ENCODE measurements around the gene KCNC3. TPM values are rescaled to one million over a fixed set of nuclear protein-coding genes. Genes with fewer than 3 reads are reported as not detected.

Gene KCNC3
- total and polyA plus RNA-seq, 2 experiments from 2014 or later = 1.3 to 3.4 TPM

GRCh38 chr19:50269653-50270052, 59.5 kb downstream of the KCNC3 start:
- H2AFZ ChIP-seq = no peak overlapping the region
- Mint-ChIP-seq H3K9me3 (peaks cover 95% of the 10 kb centered on the region), H3K27ac (no peak overlapping the region), H3K4me3 (no peak overlapping the region), H3K27me3 (ENCODE audit: insufficient read depth, low read depth, poor library complexity) (peaks cover 2% of the 10 kb centered on the region), H3K36me3 (ENCODE audit: low read depth) (peaks cover 42% of the 10 kb centered on the region), H3K4me1 (no peaks in the 10 kb centered on the region)
- no peaks in the 10 kb centered on the region for H3F3A ChIP-seq (replicated peaks; ENCODE audit: low read depth)
- H3K4me1 ChIP-seq (ENCODE audit: insufficient read depth) = no peaks in the 10 kb centered on the region; the same call in 1 of the 2 replicates
- ATAC-seq = no peak
- H3K4me3 ChIP-seq = no peak overlapping the region
- no peaks in the 10 kb centered on the region for H3K9me2 ChIP-seq (ENCODE audit: insufficient read depth)
- no peak overlapping the region for H3K4me2 ChIP-seq
- H3K27ac ChIP-seq (ENCODE audit: low read depth) = no peak overlapping the region
- H3K79me2 ChIP-seq (replicated peaks; ENCODE audit: insufficient read depth) = no peaks in the 10 kb centered on the region
- no peak for DNase-seq (ENCODE audit: low spot score)
- H3K27me3 ChIP-seq (ENCODE audit: insufficient read depth) = no peaks in the 10 kb centered on the region
- H4K20me1 ChIP-seq (replicated peaks; ENCODE audit: insufficient read depth) = no peaks in the 10 kb centered on the region
- TF ChIP-seq JUNB (IDR thresholded peaks at IDR 0.05; ENCODE audit: unreplicated experiment) = no peak
- TF ChIP-seq ZNF331 (CRISPR knock-in tag; IDR thresholded peaks at IDR 0.05; ENCODE audit: low read depth) = no peak
- no peak for TF ChIP-seq ZNF462 (CRISPR knock-in tag; IDR thresholded peaks at IDR 0.05)
- TF ChIP-seq STAT1 (IDR thresholded peaks at IDR 0.05; ENCODE audit: unreplicated experiment) = no peak
- TF ChIP-seq EZH2 (IDR thresholded peaks at IDR 0.05; ENCODE audit: low read depth, unreplicated experiment) = no peak
- no peak for TF ChIP-seq REST (IDR thresholded peaks at IDR 0.05; ENCODE audit: unreplicated experiment)
- TF ChIP-seq CREB1 (CRISPR knock-in tag; IDR thresholded peaks at IDR 0.05; ENCODE audit: low read depth) = no peak
- TF ChIP-seq POLR2AphosphoS5 (IDR thresholded peaks at IDR 0.05; ENCODE audit: low read depth) = no peak
- TF ChIP-seq EZH2phosphoT487 (IDR thresholded peaks at IDR 0.05; ENCODE audit: unreplicated experiment) = no peak
- TF ChIP-seq CTCF (conservative IDR thresholded peaks at IDR 0.05; ENCODE audit: low read depth in 2 of 2) = no peak
- no peaks in the 10 kb centered on the region for H3K36me3 ChIP-seq (ENCODE audit: insufficient read depth)
